B cell (primary cell): ENCODE results near the gene INF2. TPM values are rescaled to one million over a fixed set of nuclear protein-coding genes. Genes with fewer than 3 reads are reported as not detected.

Experiments
- ATAC-seq: fragments of 200-7000 bp; cut with Tn5 transposase; one replicate; pipeline ENCODE4 v1.10.0; 2021; ENCODE audit warnings: low read depth, mild to moderate bottlenecking, moderate number of reproducible peaks, moderate library complexity
- CTCF ChIA-PET: fragments of 350-600 bp; sonication (Branson Sonifier 250); formaldehyde crosslinking; loops from one replicate; lab custom pipeline; 2021; ENCODE audit warnings: antibody characterized with exemption, inconsistent platforms; lab: Charles Lee
- POLR2A ChIA-PET: fragments of 350-600 bp; sonication (Branson Sonifier 250); formaldehyde crosslinking; loops from one replicate; lab custom pipeline; 2021; ENCODE audit warnings: antibody characterized with exemption; lab: Charles Lee
- DNase-seq: peaks from one replicate; pipeline ENCODE4 v3.0.0; 2013
- H2AFZ ChIP-seq: 2 replicates; pipeline ENCODE4 v1.6.1; 2012; ENCODE audit warnings: mild to moderate bottlenecking, low read depth, low read length; ENCODE audit not compliant: insufficient read depth, poor library complexity, severe bottlenecking
- H3K27ac ChIP-seq, 2 donors: 1 replicate in 1 of 2; 2 replicates in 1 of 2; pipeline ENCODE4 v1.5.1; 2012 to 2013; ENCODE audit warnings: low read length in 2 of 2, mild to moderate bottlenecking in 2 of 2, moderate library complexity in 1 of 2
- H3K27me3 ChIP-seq, 4 experiments: fragments of 200-600 bp in 1 of 4; sonication (generic) in 1 of 4; replicated peaks in 1 of 4; 1 replicate in 2 of 4; 2 replicates in 2 of 4; pipeline versions ENCODE4 v1.6.1 to v1.7.0; 2013 to 2016; ENCODE audit warnings: low read length in 3 of 4, mild to moderate bottlenecking in 2 of 4, mixed read lengths in 1 of 4, moderate library complexity in 1 of 4; ENCODE audit not compliant: insufficient read depth in 4 of 4, control insufficient read depth in 3 of 4; ENCODE audit errors: control extremely low read depth in 1 of 4
- H3K36me3 ChIP-seq, 2 experiments: replicated peaks in 1 of 2; 1 replicate in 1 of 2; 2 replicates in 1 of 2; pipeline versions ENCODE4 v1.6.1 to v1.7.1; 2013; ENCODE audit warnings: low read length in 1 of 2; ENCODE audit not compliant: insufficient read depth in 2 of 2, control insufficient read depth in 1 of 2; ENCODE audit errors: control extremely low read depth in 1 of 2, extremely low read depth in 1 of 2
- H3K4me1 ChIP-seq, 2 donors: fragments of 200-600 bp in 1 of 2; sonication (generic) in 1 of 2; 1 replicate in 1 of 2; 2 replicates in 1 of 2; pipeline versions ENCODE4 v1.5.1 to v1.6.1; 2013 to 2017; ENCODE audit warnings: low read length in 2 of 2; ENCODE audit not compliant: control insufficient read depth in 2 of 2, insufficient read depth in 2 of 2
- H3K4me2 ChIP-seq: replicated peaks from 2 replicates; pipeline ENCODE3; 2012; ENCODE audit warnings: mild to moderate bottlenecking, low read depth, low read length; ENCODE audit not compliant: poor library complexity, severe bottlenecking
- H3K4me3 ChIP-seq, 5 experiments: fragments of 200-600 bp in 1 of 5; sonication (generic) in 1 of 5; 1 replicate in 3 of 5; 2 replicates in 2 of 5; pipeline versions ENCODE4 v1.5.1 to v1.7.0; 2011 to 2016; ENCODE audit warnings: low read length in 4 of 5, mild to moderate bottlenecking in 4 of 5, low read depth in 2 of 5, control low read depth in 1 of 5, moderate library complexity in 1 of 5; ENCODE audit not compliant: insufficient read depth in 1 of 5; ENCODE audit errors: control extremely low read depth in 1 of 5, extremely low read depth in 1 of 5
- H3K79me2 ChIP-seq: fragments of 200-600 bp; sonication (generic); one replicate; pipeline ENCODE4 v1.6.0; 2016; ENCODE audit warnings: low read length; ENCODE audit not compliant: control insufficient read depth, insufficient read depth
- H3K9ac ChIP-seq: fragments of 200-600 bp; sonication (generic); 2 replicates; pipeline ENCODE4 v1.6.1; 2017; ENCODE audit warnings: mild to moderate bottlenecking, low read length, moderate library complexity
- H3K9me3 ChIP-seq, 3 donors: one replicate each; pipeline versions ENCODE4 v1.6.1 to v1.7.1; 2013; ENCODE audit warnings: low read length in 2 of 3; ENCODE audit not compliant: control insufficient read depth in 2 of 3, insufficient read depth in 1 of 3; ENCODE audit errors: control extremely low read depth in 1 of 3
- H4K20me1 ChIP-seq: 2 replicates; pipeline ENCODE4 v1.6.0; 2012; ENCODE audit warnings: mild to moderate bottlenecking, low read length; ENCODE audit not compliant: insufficient read depth, control insufficient read depth, poor library complexity, severe bottlenecking
- H3K27ac Mint-ChIP-seq: one replicate; pipeline ENCODE4 v1.8.0; 2021; ENCODE audit warnings: mixed read lengths
- H3K27me3 Mint-ChIP-seq: one replicate; pipeline ENCODE4 v1.8.0; 2021; ENCODE audit warnings: mixed read lengths
- H3K4me1 Mint-ChIP-seq: one replicate; pipeline ENCODE4 v1.8.0; 2021; ENCODE audit warnings: mixed read lengths
- H3K4me3 Mint-ChIP-seq: one replicate; pipeline ENCODE4 v1.8.0; 2021; ENCODE audit warnings: mixed read lengths
- H3K9me3 Mint-ChIP-seq: one replicate; pipeline ENCODE4 v1.8.0; 2022; ENCODE audit warnings: mixed read lengths; ENCODE audit not compliant: insufficient read depth
- EZH2 ChIP-seq: IDR thresholded peaks from 2 replicates; pipeline ENCODE4 v1.6.1; 2012; ENCODE audit warnings: borderline replicate concordance, low read depth, mild to moderate bottlenecking, moderate library complexity, low read length; ENCODE audit not compliant: insufficient read depth, poor library complexity, severe bottlenecking
- WGBS: methylation state at CpG from one replicate; pipeline ENCODE4 v1.1.5; 2013; ENCODE audit warnings: missing lambda C conversion rate; ENCODE audit not compliant: insufficient coverage; 5-methylcytosine and 5-hydroxymethylcytosine counted together
- intact Hi-C: fragments of 100-400 bp; cut with micrococcal nuclease; formaldehyde crosslinking; loops from one replicate; pipeline ENCODE4 v1.10.0; 2022
- polyA plus RNA-seq: library from polyadenylated mRNA; depleted of rRNA; stranded (reverse); fragments of >200 nt; gene quantifications from 2 replicates; pipeline ENCODE4 v1.2.3, GENCODE V29; 2012
- total RNA-seq, 2 donors: library from RNA; stranded (reverse); fragments of 120-200 nt in 1 of 2; gene quantifications; 1 replicate in 1 of 2; 2 replicates in 1 of 2; pipeline versions ENCODE4 v1.2.3 to v1.2.4, GENCODE V29; 2013 to 2022
- TF ChIP-seq, protein P1 (sequence below): fragments of 200-600 bp; IDR thresholded peaks from one replicate; pipeline ENCODE4 v1.8.0; 2022; ENCODE audit warnings: antibody characterized with exemption, mild to moderate bottlenecking

The INF2 gene
- total and polyA plus RNA-seq, 2 donors (not counting 1 experiment from before 2014, with no cell fraction given): 90.2 to 100 TPM

DNA sequence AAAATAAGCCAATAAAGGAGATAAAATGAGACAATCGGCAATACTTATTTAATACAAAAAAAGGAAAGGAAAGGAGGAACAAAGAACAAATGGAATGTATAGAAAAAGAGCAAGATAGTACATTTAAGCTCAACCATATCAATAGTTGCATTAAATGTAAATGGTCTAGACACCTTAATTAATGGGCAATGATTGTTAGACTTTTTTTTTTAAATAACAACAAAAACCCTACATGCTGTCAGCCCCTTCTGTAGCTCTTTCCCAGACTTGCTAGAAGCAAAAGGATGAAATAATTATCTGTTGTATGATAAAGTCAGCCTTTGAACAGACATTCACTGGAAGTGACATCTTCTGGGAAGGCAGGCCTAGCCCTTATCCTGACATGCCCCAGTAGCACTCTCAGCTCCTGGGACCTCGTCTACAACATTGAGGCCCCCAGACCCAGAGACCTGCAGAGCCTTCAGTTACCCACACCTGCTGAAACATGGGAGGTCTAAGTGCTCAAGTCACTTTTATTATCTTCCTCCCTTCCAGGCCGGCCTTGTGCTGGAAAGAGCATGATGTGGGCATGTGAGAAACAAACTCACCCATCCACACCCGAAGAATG is 76.9 kb downstream of the INF2 start:
- DNase-seq: no peak
- no peaks in the 10 kb centered on the region for H3K79me2 ChIP-seq
- H3K4me2 ChIP-seq: no peak overlapping the region
- Mint-ChIP-seq H3K27ac (no peak overlapping the region), H3K4me3 (no peak overlapping the region), H3K4me1 (peaks cover 8% of the 10 kb centered on the region), H3K9me3 (no peaks in the 10 kb centered on the region), H3K27me3 (no peaks in the 10 kb centered on the region)
- intact Hi-C loops: no loop called here
- H3K9ac ChIP-seq: no peak overlapping the region
- ChIA-PET POLR2A (no interaction called here), CTCF (interaction anchor here (0.8 to 6.1 kb wide), 5 partner anchors 10 to 321 kb away, joined by 3 to 89 read pairs (median 3); partner anchors contain the start of gene SIVA1)
- peaks cover 0 to 8% of the 10 kb centered on the region in 2 donors for H3K4me1 ChIP-seq
- H3K27ac ChIP-seq: no peak overlapping the region
- H4K20me1 ChIP-seq: peaks cover under 1% of the 10 kb centered on the region
- no peak overlapping the region for H2AFZ ChIP-seq
- H3K9me3 ChIP-seq: peaks cover 0 to 9% (median 3%) of the 10 kb centered on the region in 3 donors
- TF ChIP-seq, protein P1, sequence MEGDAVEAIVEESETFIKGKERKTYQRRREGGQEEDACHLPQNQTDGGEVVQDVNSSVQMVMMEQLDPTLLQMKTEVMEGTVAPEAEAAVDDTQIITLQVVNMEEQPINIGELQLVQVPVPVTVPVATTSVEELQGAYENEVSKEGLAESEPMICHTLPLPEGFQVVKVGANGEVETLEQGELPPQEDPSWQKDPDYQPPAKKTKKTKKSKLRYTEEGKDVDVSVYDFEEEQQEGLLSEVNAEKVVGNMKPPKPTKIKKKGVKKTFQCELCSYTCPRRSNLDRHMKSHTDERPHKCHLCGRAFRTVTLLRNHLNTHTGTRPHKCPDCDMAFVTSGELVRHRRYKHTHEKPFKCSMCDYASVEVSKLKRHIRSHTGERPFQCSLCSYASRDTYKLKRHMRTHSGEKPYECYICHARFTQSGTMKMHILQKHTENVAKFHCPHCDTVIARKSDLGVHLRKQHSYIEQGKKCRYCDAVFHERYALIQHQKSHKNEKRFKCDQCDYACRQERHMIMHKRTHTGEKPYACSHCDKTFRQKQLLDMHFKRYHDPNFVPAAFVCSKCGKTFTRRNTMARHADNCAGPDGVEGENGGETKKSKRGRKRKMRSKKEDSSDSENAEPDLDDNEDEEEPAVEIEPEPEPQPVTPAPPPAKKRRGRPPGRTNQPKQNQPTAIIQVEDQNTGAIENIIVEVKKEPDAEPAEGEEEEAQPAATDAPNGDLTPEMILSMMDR: no peak
- TF ChIP-seq EZH2: no peak
- H3K36me3 ChIP-seq: peaks cover 0 to 6% of the 10 kb centered on the region in 2 experiments
- no peak overlapping the region for H3K4me3 ChIP-seq
- H3K27me3 ChIP-seq: no peaks in the 10 kb centered on the region
- 100% methylated on average over 1 of the region's 4 CpGs for WGBS
- ATAC-seq: no peak

DNA sequence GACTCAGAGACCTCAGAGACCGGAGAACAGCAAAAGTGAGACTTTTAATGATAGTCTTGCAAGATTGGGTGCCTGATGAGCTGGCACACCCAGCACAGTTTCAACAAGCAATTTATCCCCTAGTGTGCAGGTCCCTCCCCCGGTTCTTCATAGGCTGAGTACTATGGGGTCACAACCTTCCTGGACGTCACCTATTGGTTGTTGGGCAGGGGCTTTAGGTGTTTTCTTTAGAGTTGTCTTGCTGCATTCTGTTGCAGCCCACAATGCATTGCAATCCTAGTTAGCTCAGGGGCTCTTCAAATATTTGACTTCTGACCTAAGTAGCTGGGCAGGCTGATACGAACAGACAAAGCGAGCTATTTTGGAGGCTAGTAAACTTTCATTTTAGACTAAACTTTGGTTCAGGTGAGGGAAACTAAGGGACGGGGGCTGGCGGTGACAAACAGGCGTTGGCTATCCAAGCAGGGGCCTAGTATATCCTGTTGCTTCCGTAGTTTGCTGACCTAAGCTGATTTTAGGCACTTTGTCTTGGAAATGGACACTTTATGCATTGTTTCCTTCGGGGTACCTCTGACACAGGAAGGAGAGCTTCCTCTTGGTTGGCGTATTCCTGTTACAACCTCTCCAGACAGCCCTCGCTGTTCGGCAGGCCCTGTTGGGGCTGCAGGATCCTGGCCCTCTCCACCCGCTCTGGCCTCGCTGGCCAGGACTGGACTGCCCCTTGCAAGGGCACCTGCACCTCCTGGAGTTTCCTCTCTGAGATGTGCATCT is 77.6 kb downstream of the INF2 start:
- DNase-seq (no peak), ATAC-seq (no peak)
- H3K36me3 ChIP-seq: peaks cover 0 to 12% of the 10 kb centered on the region in 2 experiments
- ChIA-PET POLR2A (no interaction called here), CTCF (interaction anchor here (0.7 to 6.1 kb wide), 4 partner anchors 10 to 109 kb away, joined by 3 to 89 read pairs (median 3); partner anchors contain the start of gene SIVA1)
- intact Hi-C loops: no loop called here
- no peak overlapping the region for H3K9ac ChIP-seq
- no peak overlapping the region for H3K4me3 Mint-ChIP-seq
- H3K27ac Mint-ChIP-seq: no peak overlapping the region
- 87% methylated on average over 12 of the region's 15 CpGs for WGBS
- no peaks in the 10 kb centered on the region for H3K79me2 ChIP-seq
- no peak overlapping the region for H2AFZ ChIP-seq
- H3K4me1 Mint-ChIP-seq: peaks cover 8% of the 10 kb centered on the region
- no peak for TF ChIP-seq EZH2
- TF ChIP-seq, protein P1: no peak
- H4K20me1 ChIP-seq: no peaks in the 10 kb centered on the region
- H3K27me3 Mint-ChIP-seq: no peaks in the 10 kb centered on the region
- peaks cover 0 to 14% (median 3%) of the 10 kb centered on the region in 3 donors for H3K9me3 ChIP-seq
- H3K4me3 ChIP-seq: no peak overlapping the region
- H3K27me3 ChIP-seq: no peaks in the 10 kb centered on the region
- no peak overlapping the region for H3K4me2 ChIP-seq
- H3K9me3 Mint-ChIP-seq: no peaks in the 10 kb centered on the region
- no peak overlapping the region for H3K27ac ChIP-seq
- peaks cover 0 to 8% of the 10 kb centered on the region in 2 donors for H3K4me1 ChIP-seq
